Measurements from ENCODE around the gene SLC6A13.

The SLC6A13 gene

DNA sequence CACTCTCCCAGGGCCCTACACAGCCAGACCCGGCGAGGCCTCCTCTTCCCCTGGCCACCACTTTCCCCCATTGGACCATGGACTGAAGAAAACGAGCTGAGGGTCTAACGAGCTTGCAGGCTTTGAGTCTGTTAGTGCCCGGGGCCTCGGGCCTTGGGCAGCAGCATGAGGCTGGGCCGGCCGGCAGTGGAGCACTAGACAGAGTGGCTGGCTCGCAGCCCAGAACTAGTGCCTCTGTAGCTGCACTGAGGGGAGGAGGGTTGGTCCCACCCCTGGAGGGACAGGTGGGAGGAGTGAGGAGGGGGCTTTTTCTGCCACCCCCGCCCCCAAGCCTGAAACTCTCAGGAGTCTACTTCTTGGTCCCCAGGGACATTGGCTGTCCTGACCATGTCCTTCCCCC, 87.4 kb downstream of the SLC6A13 start:
- Histone ChIP-seq H3K9me3 (ENCODE audit: control insufficient read depth, low read length) (no peaks in the 10 kb centered on the region), H3K27me3 (replicated peaks; ENCODE audit: control insufficient read depth, insufficient read depth, low read length) (peaks cover 31% of the 10 kb centered on the region), H3K36me3 (ENCODE audit: control insufficient read depth, insufficient read depth, low read length, severe bottlenecking) (no peaks in the 10 kb centered on the region), H3K4me1 (ENCODE audit: control insufficient read depth, insufficient read depth, low read length) (peaks cover 13% of the 10 kb centered on the region), H3K4me3 (ENCODE audit: low read length) (no peak overlapping the region), H3K9ac (ENCODE audit: low read length) (no peak overlapping the region)
- DNase-seq (ENCODE audit: low read depth) = no peak

DNA sequence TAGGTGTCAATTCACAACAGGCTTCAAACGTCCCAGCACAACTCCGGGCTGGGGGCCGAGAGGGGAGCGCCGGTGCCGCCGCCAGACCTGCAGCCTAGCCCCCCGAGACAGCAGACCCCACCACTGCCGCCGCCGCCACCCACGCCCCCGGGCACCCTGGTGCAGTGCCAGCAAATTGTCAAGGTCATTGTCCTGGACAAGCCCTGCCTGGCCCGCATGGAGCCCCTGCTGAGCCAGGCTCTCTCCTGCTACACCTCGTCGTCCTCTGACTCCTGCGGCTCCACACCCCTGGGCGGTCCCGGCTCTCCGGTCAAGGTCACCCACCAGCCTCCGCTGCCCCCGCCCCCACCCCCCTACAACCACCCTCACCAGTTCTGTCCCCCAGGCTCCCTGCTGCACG, 88.0 kb downstream of the SLC6A13 start:
- no peaks in the 10 kb centered on the region for H3K9me3 ChIP-seq (ENCODE audit: control insufficient read depth, low read length)
- H3K36me3 ChIP-seq (ENCODE audit: control insufficient read depth, insufficient read depth, low read length, severe bottlenecking) = no peaks in the 10 kb centered on the region
- H3K4me1 ChIP-seq (ENCODE audit: control insufficient read depth, insufficient read depth, low read length) = peaks cover 13% of the 10 kb centered on the region
- DNase-seq (ENCODE audit: low read depth) = no peak
- peaks cover 37% of the 10 kb centered on the region for H3K27me3 ChIP-seq (replicated peaks; ENCODE audit: control insufficient read depth, insufficient read depth, low read length)
- H3K4me3 ChIP-seq (ENCODE audit: low read length) = no peak overlapping the region
- no peak overlapping the region for H3K9ac ChIP-seq (ENCODE audit: low read length)

DNA sequence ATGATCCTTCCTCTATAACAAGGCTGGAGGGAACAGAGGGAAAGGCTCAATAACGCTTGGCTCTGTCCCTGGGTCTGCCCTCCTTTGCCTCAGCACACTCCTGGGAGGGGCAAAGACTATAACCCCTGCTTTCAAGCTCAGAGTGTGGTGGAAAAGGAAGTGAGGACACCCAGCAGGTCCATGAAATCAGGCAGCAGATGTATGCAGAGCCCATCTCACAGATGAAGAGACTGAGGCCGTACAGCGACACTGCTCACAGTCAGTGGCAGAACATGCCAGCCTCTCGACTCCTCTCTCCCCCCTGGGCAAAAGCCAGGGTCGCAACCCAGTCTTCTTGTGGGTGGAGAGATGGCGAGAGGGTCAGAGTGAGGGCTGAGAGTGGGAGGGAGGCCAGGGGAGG, 88.5 kb downstream of the SLC6A13 start:
- no peak overlapping the region for H3K9ac ChIP-seq (ENCODE audit: low read length)
- DNase-seq (ENCODE audit: low read depth) = no peak

DNA sequence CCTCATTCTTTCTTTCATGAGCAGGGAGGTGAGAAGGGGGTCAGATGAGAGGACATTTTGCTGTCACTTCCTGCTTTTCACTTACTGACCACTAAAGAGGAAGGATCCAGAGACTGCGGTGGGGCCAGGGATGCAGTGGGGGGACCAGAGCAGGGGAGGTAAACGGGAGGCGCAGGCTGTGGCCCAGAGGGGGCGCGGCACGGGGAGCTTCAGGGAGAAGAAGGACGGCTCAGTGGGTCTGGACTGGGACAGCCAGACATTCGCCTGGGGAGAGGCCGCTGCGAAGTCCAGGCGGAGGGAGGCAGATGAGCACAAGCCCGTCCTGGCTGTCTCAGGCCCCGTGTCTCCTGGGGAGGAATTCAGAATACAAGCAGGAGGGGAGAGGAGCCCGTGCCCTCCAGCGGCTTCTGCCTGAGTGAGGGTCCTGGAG, 89.9 kb downstream of the SLC6A13 start:
- H3K4me1 ChIP-seq (ENCODE audit: control insufficient read depth, insufficient read depth, low read length) = peaks cover 8% of the 10 kb centered on the region
- no peak for DNase-seq (ENCODE audit: low read depth)

More for the DNA sequence above, 88.5 kb downstream of the SLC6A13 start:
- Histone ChIP-seq H3K9me3 (ENCODE audit: control insufficient read depth, low read length) (no peaks in the 10 kb centered on the region), H3K27me3 (replicated peaks; ENCODE audit: control insufficient read depth, insufficient read depth, low read length) (peaks cover 42% of the 10 kb centered on the region), H3K4me3 (ENCODE audit: low read length) (no peak overlapping the region), H3K4me1 (ENCODE audit: control insufficient read depth, insufficient read depth, low read length) (peaks cover 10% of the 10 kb centered on the region), H3K36me3 (ENCODE audit: control insufficient read depth, insufficient read depth, low read length, severe bottlenecking) (no peaks in the 10 kb centered on the region)

DNA sequence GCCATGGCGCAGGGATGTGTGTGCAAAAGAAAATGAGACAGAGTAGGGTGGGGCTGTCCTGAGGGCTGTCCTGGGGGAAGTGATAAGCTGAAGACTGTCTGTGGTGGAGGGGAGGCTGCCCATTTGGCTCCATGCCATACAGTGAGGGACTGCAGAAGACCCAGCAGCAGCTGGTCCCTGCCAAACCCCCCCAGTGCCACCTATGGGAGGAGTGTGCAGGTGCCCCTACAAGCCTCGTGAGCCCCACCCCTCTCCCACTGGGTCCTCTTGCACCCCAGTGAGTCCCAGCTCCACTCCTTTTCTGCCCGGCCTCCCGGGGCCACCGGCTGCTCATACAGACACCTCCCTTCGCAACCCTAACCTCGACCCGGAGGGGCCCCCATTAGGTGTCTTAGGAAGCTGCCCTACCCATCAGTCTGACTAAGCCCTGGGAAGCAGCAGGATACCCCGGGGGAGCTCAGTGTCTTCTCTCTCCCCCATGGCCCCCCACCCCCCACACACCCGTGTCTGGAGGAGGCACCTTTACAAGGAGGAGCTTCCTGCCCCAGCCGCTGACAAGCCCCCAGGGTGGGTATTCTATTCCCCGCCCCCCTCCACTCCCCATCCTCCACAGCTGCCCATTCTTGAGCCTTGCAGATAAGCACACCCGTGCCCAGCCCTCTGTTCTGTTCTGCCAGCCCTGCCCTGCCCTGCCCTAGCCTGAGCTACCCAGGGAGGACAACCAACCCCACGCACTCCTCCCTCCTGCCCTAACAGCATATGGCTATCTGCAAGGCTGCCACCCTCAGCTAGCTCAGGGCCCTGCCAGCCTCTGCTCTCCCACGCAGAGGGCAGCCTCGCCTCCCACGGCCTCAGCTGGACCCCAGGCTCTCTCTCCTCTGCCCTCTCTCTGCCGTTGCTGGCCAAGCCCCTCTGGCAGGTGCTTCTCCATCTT, 90.6 kb downstream of the SLC6A13 start:
- H3K4me3 ChIP-seq (ENCODE audit: low read length) = no peak overlapping the region
- DNase-seq (ENCODE audit: low read depth) = no peak
- no peaks in the 10 kb centered on the region for H3K36me3 ChIP-seq (ENCODE audit: control insufficient read depth, insufficient read depth, low read length, severe bottlenecking)
- peaks cover 58% of the 10 kb centered on the region for H3K27me3 ChIP-seq (replicated peaks; ENCODE audit: control insufficient read depth, insufficient read depth, low read length)
- H3K9me3 ChIP-seq (ENCODE audit: control insufficient read depth, low read length) = no peaks in the 10 kb centered on the region
- peaks cover 8% of the 10 kb centered on the region for H3K4me1 ChIP-seq (ENCODE audit: control insufficient read depth, insufficient read depth, low read length)
- no peak overlapping the region for H3K9ac ChIP-seq (ENCODE audit: low read length)

More for the DNA sequence above, 89.9 kb downstream of the SLC6A13 start:
- Histone ChIP-seq H3K36me3 (ENCODE audit: control insufficient read depth, insufficient read depth, low read length, severe bottlenecking) (no peaks in the 10 kb centered on the region), H3K9me3 (ENCODE audit: control insufficient read depth, low read length) (no peaks in the 10 kb centered on the region), H3K9ac (ENCODE audit: low read length) (no peak overlapping the region), H3K4me3 (ENCODE audit: low read length) (no peak overlapping the region), H3K27me3 (replicated peaks; ENCODE audit: control insufficient read depth, insufficient read depth, low read length) (peaks cover 51% of the 10 kb centered on the region)

DNA sequence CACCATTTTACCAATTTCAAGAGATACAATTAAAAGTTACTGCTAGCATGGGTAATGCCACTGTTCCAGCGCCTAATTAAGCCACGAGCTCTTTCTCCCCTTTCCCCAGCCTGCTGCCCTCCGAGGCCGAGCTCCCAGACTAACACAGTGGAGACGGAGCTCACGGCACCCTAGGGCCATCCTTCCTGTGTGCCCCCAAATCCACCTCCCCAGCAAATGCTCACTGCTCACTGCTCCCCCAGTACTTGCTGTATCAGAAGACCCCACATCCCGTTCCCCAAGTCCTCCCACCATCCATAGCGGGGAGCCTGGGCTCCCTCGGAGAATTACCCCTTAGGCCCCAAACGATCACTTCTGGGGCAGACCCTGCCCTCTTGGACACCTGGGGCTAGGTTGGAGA, 91.4 kb downstream of the SLC6A13 start:
- H3K9me3 ChIP-seq (ENCODE audit: control insufficient read depth, low read length) = no peaks in the 10 kb centered on the region
- H3K36me3 ChIP-seq (ENCODE audit: control insufficient read depth, insufficient read depth, low read length, severe bottlenecking) = no peaks in the 10 kb centered on the region
- H3K27me3 ChIP-seq (replicated peaks; ENCODE audit: control insufficient read depth, insufficient read depth, low read length) = peaks cover 64% of the 10 kb centered on the region
- no peak for DNase-seq (ENCODE audit: low read depth)
- no peak overlapping the region for H3K9ac ChIP-seq (ENCODE audit: low read length)
- H3K4me1 ChIP-seq (ENCODE audit: control insufficient read depth, insufficient read depth, low read length) = peaks cover 2% of the 10 kb centered on the region
- no peak overlapping the region for H3K4me3 ChIP-seq (ENCODE audit: low read length)

Measured in adipocyte (in vitro differentiated cells).